ENCODE measurements around the gene CLPTM1L. TPM values are rescaled to one million over a fixed set of nuclear protein-coding genes. Genes with fewer than 3 reads are reported as not detected.

CLPTM1L gene
- total RNA-seq, 1 donor from 2014 or later: 100 TPM

- TF ChIP-seq CTCF (IDR thresholded peaks at IDR 0.05): no peak
- ChIA-PET CTCF (no interaction called here), POLR2A (no interaction called here)
- Mint-ChIP-seq H3K36me3 (ENCODE audit: low read depth) (no peaks in the 10 kb centered on the region), H3K4me3 (no peak overlapping the region), H3K27ac (no peak overlapping the region), H3K9me3 (no peaks in the 10 kb centered on the region), H3K27me3 (peaks cover 7% of the 10 kb centered on the region), H3K4me1 (peaks cover 14% of the 10 kb centered on the region)
- ATAC-seq (ENCODE audit: low read depth) (no peak), DNase-seq (no peak)
- intact Hi-C loops (cut with micrococcal nuclease): no loop called here
Measured at GRCh38 chr5:1359713-1360112, 14.8 kb upstream of the CLPTM1L start.

- Mint-ChIP-seq H3K27me3 (peaks cover 3% of the 10 kb centered on the region), H3K4me1 (peaks cover 9% of the 10 kb centered on the region), H3K36me3 (ENCODE audit: low read depth) (no peaks in the 10 kb centered on the region), H3K9me3 (no peaks in the 10 kb centered on the region), H3K4me3 (no peak overlapping the region), H3K27ac (no peak overlapping the region)
- no peak for TF ChIP-seq CTCF (IDR thresholded peaks at IDR 0.05)
- POLR2A ChIA-PET: interaction anchor here (0.6 kb wide), 1 partner anchor 26 kb away, joined by 3 read pairs; no protein-coding TSS in a partner anchor
- DNase-seq (no peak), ATAC-seq (ENCODE audit: low read depth) (no peak)
- intact Hi-C loops (cut with micrococcal nuclease): no loop called here
- CTCF ChIA-PET: no interaction called here
Measured at GRCh38 chr5:1359031-1359645, 14.2 kb upstream of the CLPTM1L start.

- no peaks in the 10 kb centered on the region for H3K36me3 Mint-ChIP-seq (ENCODE audit: low read depth)
- H3K27ac Mint-ChIP-seq: no peak overlapping the region
- intact Hi-C loops (cut with micrococcal nuclease): no loop called here
- peaks cover 9% of the 10 kb centered on the region for H3K4me1 Mint-ChIP-seq
- POLR2A ChIA-PET: interaction anchor here (0.6 kb wide), 1 partner anchor 26 kb away, joined by 3 read pairs; no protein-coding TSS in a partner anchor
- no peak overlapping the region for H3K4me3 Mint-ChIP-seq
- ATAC-seq (ENCODE audit: low read depth): no peak
- CTCF ChIA-PET: no interaction called here
- no peaks in the 10 kb centered on the region for H3K9me3 Mint-ChIP-seq
- H3K27me3 Mint-ChIP-seq: peaks cover 3% of the 10 kb centered on the region
- TF ChIP-seq CTCF (IDR thresholded peaks at IDR 0.05): no peak
- no peak for DNase-seq
Measured at GRCh38 chr5:1358726-1359025, 13.8 kb upstream of the CLPTM1L start.

GRCh38 chr5:1357946-1358725, 13.2 kb upstream of the CLPTM1L start:
- intact Hi-C loops (cut with micrococcal nuclease): no loop called here
- no peaks in the 10 kb centered on the region for H3K36me3 Mint-ChIP-seq (ENCODE audit: low read depth)
- H3K4me1 Mint-ChIP-seq: peaks cover 4% of the 10 kb centered on the region
- peaks cover 3% of the 10 kb centered on the region for H3K27me3 Mint-ChIP-seq
- no peaks in the 10 kb centered on the region for H3K9me3 Mint-ChIP-seq
- no peak for DNase-seq
- CTCF ChIA-PET: no interaction called here
- H3K4me3 Mint-ChIP-seq: no peak overlapping the region
- H3K27ac Mint-ChIP-seq: no peak overlapping the region
- POLR2A ChIA-PET: no interaction called here
- ATAC-seq (ENCODE audit: low read depth): no peak
- TF ChIP-seq CTCF (IDR thresholded peaks at IDR 0.05): no peak

GRCh38 chr5:1356873-1357787, 12.2 kb upstream of the CLPTM1L start:
- ChIA-PET CTCF (no interaction called here), POLR2A (no interaction called here)
- intact Hi-C loops (cut with micrococcal nuclease): no loop called here
- H3K4me1 Mint-ChIP-seq: peaks cover 4% of the 10 kb centered on the region
- H3K27ac Mint-ChIP-seq: no peak overlapping the region
- no peak overlapping the region for H3K4me3 Mint-ChIP-seq
- no peaks in the 10 kb centered on the region for H3K27me3 Mint-ChIP-seq
- H3K36me3 Mint-ChIP-seq (ENCODE audit: low read depth): no peaks in the 10 kb centered on the region
- DNase-seq (no peak), ATAC-seq (ENCODE audit: low read depth) (no peak)
- TF ChIP-seq CTCF (IDR thresholded peaks at IDR 0.05): no peak
- no peaks in the 10 kb centered on the region for H3K9me3 Mint-ChIP-seq
